ENCODE data around the gene ESYT1. TPM values are rescaled to one million over a fixed set of nuclear protein-coding genes. Genes with fewer than 3 reads are reported as not detected.
A peak's percentile ranks its signal among the peaks of the same experiment; 100 is the strongest.
"Not testable (repeated sequence)": the region's sequence is repeated elsewhere in the genome, so short reads cannot be mapped to it uniquely, and the experiment has no call there.

Gene ESYT1
- total RNA-seq, 1 experiment from 2014 or later = 93.2 TPM

- no peak for DNase-seq (ENCODE audit: extremely low read depth, low read depth)
Measured at GRCh38 chr12:56103066-56103711, 24.9 kb upstream of the ESYT1 start.

GRCh38 chr12:56103823-56104108 lies 24.3 kb upstream of the ESYT1 start:
- no peak for DNase-seq (ENCODE audit: extremely low read depth, low read depth)

- DNase-seq (ENCODE audit: extremely low read depth, low read depth) = peak; percentile 98
Measured at GRCh38 chr12:56104109-56104814, 23.8 kb upstream of the ESYT1 start, which contains the start of gene PA2G4. PA2G4 (plus strand) TSS chr12:56104559; CDS start chr12:56104738, 179 bp downstream.

GRCh38 chr12:56104815-56105608 lies 23.1 kb upstream of the ESYT1 start:
- DNase-seq (ENCODE audit: extremely low read depth, low read depth) = no peak

- no peak for DNase-seq (ENCODE audit: extremely low read depth, low read depth)
Measured at GRCh38 chr12:56105609-56105902, 22.5 kb upstream of the ESYT1 start.

GRCh38 chr12:56107242-56107641 lies 20.8 kb upstream of the ESYT1 start:
- DNase-seq (ENCODE audit: extremely low read depth, low read depth) = no peak

GRCh38 chr12:56110571-56110970 lies 17.5 kb upstream of the ESYT1 start:
- no peak for DNase-seq (ENCODE audit: extremely low read depth, low read depth)

GRCh38 chr12:56114084-56114483 lies 14.0 kb upstream of the ESYT1 start:
- no peak for DNase-seq (ENCODE audit: extremely low read depth, low read depth)

- DNase-seq (ENCODE audit: extremely low read depth, low read depth) = no peak
Measured at GRCh38 chr12:56115329-56115728, 12.7 kb upstream of the ESYT1 start.

GRCh38 chr12:56116267-56117081 lies 11.6 kb upstream of the ESYT1 start, which contains the start of gene RPL41:
RPL41 (plus strand) TSS chr12:56116633.
- peak; percentile 95 for DNase-seq (ENCODE audit: extremely low read depth, low read depth)

- DNase-seq (ENCODE audit: extremely low read depth, low read depth) = not testable (repeated sequence)
Measured at GRCh38 chr12:56117082-56117706, 10.9 kb upstream of the ESYT1 start.

- peak; percentile 99 for DNase-seq (ENCODE audit: extremely low read depth, low read depth)
Measured at GRCh38 chr12:56117778-56118687, 10.0 kb upstream of the ESYT1 start, which contains the start of gene ZC3H10. ZC3H10 (plus strand) TSS chr12:56118266; CDS start chr12:56120563, 2,297 bp downstream.

- DNase-seq (ENCODE audit: extremely low read depth, low read depth) = no peak
Measured at GRCh38 chr12:56118688-56119357, 9.2 kb upstream of the ESYT1 start.

- DNase-seq (ENCODE audit: extremely low read depth, low read depth) = peak; percentile 87
Measured at GRCh38 chr12:56119361-56119796, 8.7 kb upstream of the ESYT1 start.

- no peak for DNase-seq (ENCODE audit: extremely low read depth, low read depth)
Measured at GRCh38 chr12:56120158-56120846, 7.8 kb upstream of the ESYT1 start.

- DNase-seq (ENCODE audit: extremely low read depth, low read depth) = no peak
Measured at GRCh38 chr12:56121204-56121870, 6.7 kb upstream of the ESYT1 start.

GRCh38 chr12:56122637-56123036 lies 5.4 kb upstream of the ESYT1 start:
- DNase-seq (ENCODE audit: extremely low read depth, low read depth) = no peak

- no peak for DNase-seq (ENCODE audit: extremely low read depth, low read depth)
Measured at GRCh38 chr12:56124133-56124532, 3.9 kb upstream of the ESYT1 start.

Data from NCI-H460 (cell line).